Retina (tissue), 1 donor: Measurements from ENCODE around the gene RPL37.
"Not testable (repeated sequence)": the region's sequence is repeated elsewhere in the genome, so short reads cannot be mapped to it uniquely, and the experiment has no call there.

Source experiments
- DNase-seq: peaks from one replicate; pipeline ENCODE4 v3.0.0-alpha.2; 2016

The RPL37 gene

GRCh38 chr5:40796487-40796889 is 38.5 kb downstream of the RPL37 start:
- no peak for DNase-seq

DNA sequence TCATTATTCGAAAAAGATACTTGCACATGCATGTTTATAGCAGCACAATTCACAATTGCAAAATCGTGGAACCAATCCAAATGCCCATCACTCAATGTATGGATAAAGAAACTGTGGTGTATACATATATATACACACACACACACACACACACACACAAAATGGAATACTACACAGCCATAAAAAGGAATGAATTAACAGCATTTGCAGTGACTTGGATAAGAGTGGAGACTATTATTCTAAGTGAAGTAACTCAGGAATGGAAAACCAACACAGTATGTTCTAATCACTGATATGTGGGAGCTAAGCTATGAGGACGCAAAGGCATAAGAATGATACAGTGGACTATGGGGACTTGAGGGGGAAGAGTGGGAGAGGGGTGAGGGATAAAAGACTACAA is 40.1 kb downstream of the RPL37 start:
- DNase-seq, result not testable (repeated sequence)

DNA sequence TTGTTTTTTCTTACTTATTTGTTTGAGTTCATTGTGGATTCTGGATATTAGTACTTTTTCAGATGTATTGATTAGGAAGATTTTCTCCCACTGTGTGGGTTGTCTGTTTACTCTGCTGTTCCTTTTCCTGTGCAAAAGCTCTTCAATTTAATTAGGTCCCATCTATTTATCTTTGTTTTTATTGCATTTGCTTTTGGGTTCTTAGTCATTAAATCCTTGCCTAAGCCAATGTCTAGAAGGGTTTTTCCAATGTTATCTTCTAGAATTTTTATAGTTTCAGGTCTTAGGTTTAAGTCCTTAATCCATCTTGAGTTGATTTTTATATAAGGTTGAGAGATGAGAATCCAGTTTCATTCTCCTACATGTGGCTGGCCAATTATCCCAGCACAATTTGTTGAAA is 40.7 kb downstream of the RPL37 start:
- not testable (repeated sequence) for DNase-seq

GRCh38 chr5:40792691-40793090 is 42.3 kb downstream of the RPL37 start:
- DNase-seq, result not testable (repeated sequence)

GRCh38 chr5:40791715-40792139 is 43.3 kb downstream of the RPL37 start:
- no peak for DNase-seq

GRCh38 chr5:40790947-40791593 is 44.0 kb downstream of the RPL37 start:
- no peak for DNase-seq

GRCh38 chr5:40788941-40789340 is 46.1 kb downstream of the RPL37 start:
- not testable (repeated sequence) for DNase-seq

DNA sequence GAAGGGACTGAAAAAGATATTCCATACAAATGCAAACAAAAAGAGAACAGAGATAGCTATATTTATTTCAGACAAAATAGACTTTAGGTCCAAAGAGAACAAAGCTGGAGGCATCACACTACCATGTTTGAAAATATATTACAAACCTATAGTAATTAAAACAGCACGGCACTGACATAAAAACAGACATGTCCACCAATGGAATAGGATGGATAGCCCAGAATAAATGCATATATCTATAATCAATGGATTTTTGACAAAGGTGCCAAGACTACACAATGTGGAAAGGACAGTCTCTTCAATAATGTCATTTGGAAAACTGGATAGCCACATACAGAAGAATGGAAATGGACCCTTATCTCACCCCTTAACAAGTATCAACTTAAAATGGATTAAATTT is 47.0 kb downstream of the RPL37 start:
- no peak for DNase-seq

DNA sequence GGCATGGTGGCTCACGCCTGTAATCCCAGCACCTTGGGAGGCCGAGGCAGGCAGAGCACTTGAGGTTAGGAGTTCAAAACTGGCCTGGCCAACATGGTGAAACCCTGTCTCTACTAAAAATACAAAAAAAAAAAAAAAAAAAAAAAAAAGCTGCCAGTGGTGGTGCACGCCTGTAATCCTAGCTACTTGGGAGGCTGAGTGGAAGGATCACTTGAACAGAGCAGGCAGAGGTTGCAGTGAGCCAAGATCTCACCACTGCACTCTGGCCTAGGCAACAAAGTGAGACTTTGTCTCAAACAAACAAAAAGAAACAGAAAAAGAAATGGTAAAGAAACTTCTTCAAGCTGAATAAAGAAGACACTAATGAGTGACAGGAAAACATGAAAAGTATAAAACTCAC is 48.4 kb downstream of the RPL37 start:
- DNase-seq, result not testable (repeated sequence)

DNA sequence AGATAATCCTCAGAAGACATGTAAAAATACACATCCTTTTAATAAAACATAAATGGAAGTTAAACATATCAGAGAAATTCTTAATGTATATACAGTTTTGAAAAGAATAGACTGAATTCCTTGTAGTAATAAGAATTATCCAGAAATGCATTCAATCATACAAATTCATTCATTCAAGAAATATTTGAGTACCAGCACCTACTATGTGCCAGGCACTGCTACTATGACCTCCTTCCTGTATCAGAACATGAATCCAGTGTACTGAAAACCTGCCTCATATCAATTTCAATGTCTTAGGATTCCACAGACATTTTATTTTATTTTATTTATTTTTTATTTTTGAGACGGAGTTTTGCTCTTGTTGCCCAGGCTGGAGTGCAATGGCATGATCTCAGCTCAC is 50.1 kb downstream of the RPL37 start:
- no peak for DNase-seq

- no peak for DNase-seq
Measured at GRCh38 chr5:40784027-40784653, 50.9 kb downstream of the RPL37 start.

- no peak for DNase-seq
Measured at GRCh38 chr5:40781843-40782409, 53.1 kb downstream of the RPL37 start.

GRCh38 chr5:40780858-40781257 is 54.2 kb downstream of the RPL37 start:
- DNase-seq, result no peak

- no peak for DNase-seq
Measured at GRCh38 chr5:40780199-40780598, 54.8 kb downstream of the RPL37 start.

GRCh38 chr5:40779561-40779960 is 55.5 kb downstream of the RPL37 start:
- DNase-seq, result no peak

GRCh38 chr5:40778133-40778532 is 56.9 kb downstream of the RPL37 start:
- DNase-seq, result no peak

DNA sequence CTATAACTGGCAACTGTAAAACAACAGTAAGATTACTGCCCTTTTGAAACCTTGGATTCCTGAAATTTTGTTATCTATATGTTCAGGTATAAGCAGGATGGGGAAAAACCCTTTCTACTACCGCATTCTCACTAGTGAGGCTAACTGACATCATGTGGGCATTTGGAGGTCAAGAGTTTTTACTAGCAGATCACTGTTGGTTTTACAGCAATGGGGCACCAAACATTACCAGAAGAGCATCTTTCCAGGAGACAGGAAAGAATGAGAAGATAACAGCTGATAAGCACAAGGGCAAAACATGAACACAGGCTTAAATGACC is 58.4 kb downstream of the RPL37 start:
- no peak for DNase-seq

DNA sequence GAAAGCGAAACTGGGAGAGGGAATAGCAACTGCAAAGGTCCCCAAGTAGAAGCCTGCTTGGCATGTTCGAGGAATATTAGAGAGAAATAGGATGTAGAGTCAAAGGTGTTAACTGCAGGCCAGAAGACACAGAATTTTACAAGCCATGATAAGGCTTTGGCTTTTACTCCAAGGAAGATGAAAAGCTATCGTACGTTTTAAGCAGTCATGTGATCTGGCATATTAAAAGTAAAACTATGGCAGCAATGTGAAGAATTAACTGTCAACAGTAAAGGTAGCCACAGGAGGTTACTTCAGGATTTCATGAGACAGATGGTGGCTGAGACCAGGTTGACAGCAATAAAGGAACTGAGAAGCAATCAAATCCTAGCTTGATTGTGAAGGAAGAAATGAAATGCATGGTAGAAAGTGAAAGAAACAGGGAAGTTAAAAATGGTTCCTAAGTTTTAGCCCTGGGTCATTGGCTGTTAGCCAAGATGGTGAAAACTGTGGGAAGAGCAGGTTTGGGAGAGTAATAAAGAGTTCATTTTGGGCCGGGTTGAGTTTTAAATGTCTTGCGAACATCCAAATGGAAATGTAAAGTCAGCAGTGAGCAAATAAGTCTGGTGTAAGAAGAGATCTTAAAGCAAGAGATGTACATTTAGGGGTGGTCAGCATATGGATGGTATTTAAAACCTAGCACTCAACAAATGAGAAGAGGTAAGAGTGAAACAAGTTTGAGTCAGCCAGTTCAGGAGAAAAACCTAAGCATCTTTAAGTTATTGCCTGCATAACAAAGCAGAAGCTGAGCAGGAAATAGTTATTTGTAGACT is 59.0 kb downstream of the RPL37 start:
- no peak for DNase-seq
